Measurements from ENCODE around the gene ARHGAP10.

ARHGAP10 gene

DNA sequence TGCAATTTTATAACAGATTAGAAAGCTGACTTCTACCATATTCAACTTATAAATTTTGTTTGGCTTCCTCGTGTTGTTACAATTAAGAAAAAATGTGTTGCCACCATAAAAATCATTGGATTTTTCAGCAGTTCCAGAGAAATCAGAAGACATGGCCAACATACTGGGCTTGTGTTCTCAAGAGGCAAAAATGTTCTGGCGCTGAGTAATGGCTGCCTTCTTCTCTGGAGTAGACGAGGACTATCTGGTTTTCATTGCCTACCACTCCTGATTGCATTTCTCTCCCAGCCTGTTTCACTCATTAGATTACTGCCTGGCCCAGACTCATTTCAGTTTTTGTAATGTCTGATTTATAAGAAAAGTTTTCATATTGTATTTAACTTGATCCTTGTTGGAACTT, 122.3 kb downstream of the ARHGAP10 start:
- no peaks in the 10 kb centered on the region for H3K36me3 ChIP-seq (ENCODE audit: control insufficient read depth, insufficient read depth, low read length)
- H3K4me1 ChIP-seq (ENCODE audit: control insufficient read depth, insufficient read depth, low read length): no peaks in the 10 kb centered on the region
- H3K9ac ChIP-seq (ENCODE audit: low read length): no peak overlapping the region
- no peaks in the 10 kb centered on the region for H3K27me3 ChIP-seq (ENCODE audit: control insufficient read depth, insufficient read depth, low read length)
- no peak overlapping the region for H3K4me3 ChIP-seq (ENCODE audit: low read length)
- no peaks in the 10 kb centered on the region for H3K9me3 ChIP-seq (ENCODE audit: control insufficient read depth, low read length)

DNA sequence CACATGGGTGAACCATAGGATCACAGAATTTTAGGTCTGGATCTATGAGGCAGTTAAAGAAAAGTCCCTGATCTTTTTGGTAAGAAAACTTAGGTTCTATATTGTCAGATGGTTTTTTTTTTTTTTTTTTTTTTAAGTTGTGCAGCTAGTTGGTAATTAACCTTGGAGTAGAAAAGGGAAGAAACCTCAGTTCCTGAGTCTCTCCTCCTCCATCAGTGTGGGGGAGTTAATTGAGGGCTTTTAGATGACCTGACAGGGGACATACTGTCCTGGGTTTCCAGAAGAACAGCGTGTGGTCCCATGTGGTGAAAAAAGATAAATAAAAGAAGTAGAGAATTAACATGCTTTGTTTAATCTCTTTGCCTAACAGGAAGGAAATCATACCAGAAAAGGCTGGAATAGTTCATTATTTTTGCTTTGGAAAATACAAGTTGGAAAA, 123.7 kb downstream of the ARHGAP10 start:
- H3K9ac ChIP-seq (ENCODE audit: low read length): no peak overlapping the region
- no peaks in the 10 kb centered on the region for H3K36me3 ChIP-seq (ENCODE audit: control insufficient read depth, insufficient read depth, low read length)
- H3K27me3 ChIP-seq (ENCODE audit: control insufficient read depth, insufficient read depth, low read length): no peaks in the 10 kb centered on the region
- no peaks in the 10 kb centered on the region for H3K9me3 ChIP-seq (ENCODE audit: control insufficient read depth, low read length)
- H3K4me1 ChIP-seq (ENCODE audit: control insufficient read depth, insufficient read depth, low read length): no peaks in the 10 kb centered on the region
- no peak overlapping the region for H3K4me3 ChIP-seq (ENCODE audit: low read length)

DNA sequence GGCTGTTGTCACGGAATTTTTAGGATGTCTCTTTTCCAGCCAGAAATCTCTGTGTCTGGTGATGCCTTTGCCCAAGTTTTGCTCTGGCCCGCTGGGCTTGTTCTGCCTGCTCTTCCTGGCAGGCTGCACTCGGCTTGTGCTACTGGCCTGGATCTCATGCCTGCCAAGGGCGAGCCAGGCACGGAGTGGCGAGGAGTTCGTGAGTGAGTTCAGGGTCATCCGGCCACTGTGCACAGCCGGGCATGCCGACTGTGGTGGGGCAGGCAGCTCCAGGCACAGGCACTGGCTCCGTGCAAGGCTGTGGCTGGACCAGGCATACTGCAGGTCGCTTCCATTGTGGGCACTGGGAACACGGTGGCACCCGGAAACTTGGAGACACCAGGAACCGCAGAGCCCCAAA, 129.1 kb downstream of the ARHGAP10 start:
- H3K4me3 ChIP-seq (ENCODE audit: low read length): no peak overlapping the region
- H3K9me3 ChIP-seq (ENCODE audit: control insufficient read depth, low read length): no peaks in the 10 kb centered on the region
- H3K4me1 ChIP-seq (ENCODE audit: control insufficient read depth, insufficient read depth, low read length): no peaks in the 10 kb centered on the region
- H3K9ac ChIP-seq (ENCODE audit: low read length): no peak overlapping the region
- H3K27me3 ChIP-seq (ENCODE audit: control insufficient read depth, insufficient read depth, low read length): no peaks in the 10 kb centered on the region
- no peaks in the 10 kb centered on the region for H3K36me3 ChIP-seq (ENCODE audit: control insufficient read depth, insufficient read depth, low read length)

DNA sequence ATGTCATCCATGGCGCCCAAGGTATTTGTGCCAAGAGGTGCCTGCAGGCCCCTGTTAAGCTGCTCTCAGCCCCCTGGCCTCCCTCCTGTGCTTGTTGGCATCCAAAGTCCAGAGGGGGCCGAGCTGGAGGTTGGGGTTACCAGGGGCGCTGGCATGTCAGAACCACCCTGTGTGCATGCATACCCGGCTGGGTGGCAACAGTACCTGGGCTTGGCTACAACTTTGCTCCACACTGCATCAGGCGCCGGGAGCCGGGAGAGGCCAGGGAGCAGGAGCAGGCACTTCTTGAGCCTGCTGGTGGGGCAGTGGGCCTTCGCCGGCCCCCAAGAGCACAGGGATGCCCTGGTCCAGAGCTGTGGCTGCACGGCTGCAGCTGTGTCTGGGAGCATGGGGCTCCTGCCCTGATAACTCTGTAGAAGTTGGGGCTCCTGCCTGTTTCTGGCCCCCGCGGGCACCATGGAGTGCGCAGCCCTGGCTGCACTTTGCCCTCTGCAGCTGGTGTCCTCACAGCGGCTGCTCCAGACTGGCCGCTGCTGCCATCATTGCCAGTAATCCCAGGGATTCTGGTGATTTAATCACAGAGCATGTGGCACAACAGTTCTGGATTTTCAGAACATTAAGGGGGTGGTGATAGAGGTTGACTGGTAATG, 130.3 kb downstream of the ARHGAP10 start:
- Histone ChIP-seq H3K27me3 (ENCODE audit: control insufficient read depth, insufficient read depth, low read length) (no peaks in the 10 kb centered on the region), H3K4me3 (ENCODE audit: low read length) (no peak overlapping the region), H3K9ac (ENCODE audit: low read length) (no peak overlapping the region), H3K9me3 (ENCODE audit: control insufficient read depth, low read length) (no peaks in the 10 kb centered on the region), H3K4me1 (ENCODE audit: control insufficient read depth, insufficient read depth, low read length) (no peaks in the 10 kb centered on the region), H3K36me3 (ENCODE audit: control insufficient read depth, insufficient read depth, low read length) (no peaks in the 10 kb centered on the region)

DNA sequence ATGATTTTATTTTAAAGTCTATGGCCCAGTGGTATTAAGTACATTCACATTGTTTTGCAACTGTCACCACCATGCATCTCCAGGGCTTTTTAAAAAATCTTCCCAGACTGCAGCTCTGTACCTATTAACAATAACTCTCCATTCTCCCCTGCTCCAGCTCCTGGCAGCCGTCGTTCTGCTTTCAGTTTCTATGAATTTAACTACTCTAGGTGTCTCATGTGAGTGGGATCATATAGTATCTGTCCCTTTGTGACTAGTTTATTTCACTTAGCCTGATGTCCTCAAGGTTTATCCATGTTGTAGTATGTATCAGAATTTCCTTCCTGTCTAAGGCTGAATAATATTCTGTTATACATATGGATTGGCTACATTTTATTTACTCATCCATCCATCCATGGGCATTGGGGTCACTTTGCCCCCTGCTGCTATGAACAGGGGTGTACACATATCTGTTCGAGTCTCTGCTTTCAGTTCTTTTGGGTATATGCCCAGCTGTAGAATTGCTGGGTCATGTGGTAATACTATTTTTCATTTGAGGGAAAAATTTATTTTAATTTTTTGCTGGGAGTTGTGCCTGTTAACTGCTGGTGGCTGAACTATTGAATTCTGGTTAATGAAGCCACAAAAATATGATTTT, 131.3 kb downstream of the ARHGAP10 start:
- Histone ChIP-seq H3K9ac (ENCODE audit: low read length) (no peak overlapping the region), H3K9me3 (ENCODE audit: control insufficient read depth, low read length) (no peaks in the 10 kb centered on the region), H3K4me1 (ENCODE audit: control insufficient read depth, insufficient read depth, low read length) (no peaks in the 10 kb centered on the region), H3K4me3 (ENCODE audit: low read length) (no peak overlapping the region), H3K36me3 (ENCODE audit: control insufficient read depth, insufficient read depth, low read length) (no peaks in the 10 kb centered on the region), H3K27me3 (ENCODE audit: control insufficient read depth, insufficient read depth, low read length) (no peaks in the 10 kb centered on the region)

DNA sequence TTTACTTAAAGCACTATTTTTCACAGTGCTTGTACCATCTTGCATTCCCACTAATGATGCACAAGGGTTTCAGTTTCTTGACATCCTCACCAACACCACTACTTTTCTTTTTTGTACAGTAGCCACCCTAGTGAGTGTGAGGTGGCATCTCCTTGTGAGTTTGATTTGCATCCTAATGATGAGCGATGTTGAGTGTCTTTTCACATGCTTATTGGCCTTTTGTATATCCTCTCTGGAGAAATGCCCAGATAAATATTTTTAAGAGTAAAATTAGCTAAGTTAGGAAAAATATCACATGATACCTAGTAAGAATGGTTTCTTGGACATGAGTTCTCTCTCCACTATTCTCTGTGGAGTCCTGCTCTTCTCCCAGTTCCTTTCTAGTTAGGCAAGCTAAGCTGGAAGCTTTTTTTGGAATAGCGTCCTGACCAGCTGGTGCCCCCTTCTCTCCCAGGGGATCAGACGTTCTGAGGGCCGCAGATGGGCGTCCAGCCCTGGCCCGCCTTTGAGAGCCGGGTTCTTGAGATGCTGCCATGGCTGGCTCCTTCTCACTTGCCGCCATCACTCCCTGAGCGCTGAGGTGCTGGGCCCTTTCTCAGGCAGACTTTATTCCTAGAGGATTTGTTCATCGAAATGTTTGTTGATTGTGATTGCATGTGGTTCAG, 132.1 kb downstream of the ARHGAP10 start:
- Histone ChIP-seq H3K9ac (ENCODE audit: low read length) (no peak overlapping the region), H3K9me3 (ENCODE audit: control insufficient read depth, low read length) (no peaks in the 10 kb centered on the region), H3K4me1 (ENCODE audit: control insufficient read depth, insufficient read depth, low read length) (no peaks in the 10 kb centered on the region)

DNA sequence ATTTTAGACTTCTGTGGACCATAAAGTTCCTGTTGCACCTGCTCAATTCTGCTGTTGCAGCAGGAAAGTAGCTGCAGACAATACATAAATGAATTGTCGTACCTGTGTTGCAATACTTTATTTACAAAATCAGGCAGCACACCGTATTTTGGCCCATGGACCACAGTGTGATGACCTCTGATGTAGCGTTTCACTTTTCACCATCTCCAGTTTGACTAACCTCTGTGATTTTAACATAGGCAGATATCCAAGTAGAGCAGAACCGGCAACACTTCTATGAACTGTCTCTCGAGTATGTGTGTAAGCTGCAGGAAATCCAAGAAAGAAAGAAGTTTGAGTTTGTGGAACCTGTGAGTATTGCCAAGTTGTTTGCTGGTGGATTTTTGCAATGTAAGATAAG, 132.7 kb downstream of the ARHGAP10 start:
- Histone ChIP-seq H3K36me3 (ENCODE audit: control insufficient read depth, insufficient read depth, low read length) (no peaks in the 10 kb centered on the region), H3K9me3 (ENCODE audit: control insufficient read depth, low read length) (no peaks in the 10 kb centered on the region), H3K4me3 (ENCODE audit: low read length) (no peak overlapping the region), H3K27me3 (ENCODE audit: control insufficient read depth, insufficient read depth, low read length) (no peaks in the 10 kb centered on the region), H3K9ac (ENCODE audit: low read length) (no peak overlapping the region), H3K4me1 (ENCODE audit: control insufficient read depth, insufficient read depth, low read length) (no peaks in the 10 kb centered on the region)

More for the DNA sequence above, 132.1 kb downstream of the ARHGAP10 start:
- Histone ChIP-seq H3K36me3 (ENCODE audit: control insufficient read depth, insufficient read depth, low read length) (no peaks in the 10 kb centered on the region), H3K4me3 (ENCODE audit: low read length) (no peak overlapping the region), H3K27me3 (ENCODE audit: control insufficient read depth, insufficient read depth, low read length) (no peaks in the 10 kb centered on the region)

DNA sequence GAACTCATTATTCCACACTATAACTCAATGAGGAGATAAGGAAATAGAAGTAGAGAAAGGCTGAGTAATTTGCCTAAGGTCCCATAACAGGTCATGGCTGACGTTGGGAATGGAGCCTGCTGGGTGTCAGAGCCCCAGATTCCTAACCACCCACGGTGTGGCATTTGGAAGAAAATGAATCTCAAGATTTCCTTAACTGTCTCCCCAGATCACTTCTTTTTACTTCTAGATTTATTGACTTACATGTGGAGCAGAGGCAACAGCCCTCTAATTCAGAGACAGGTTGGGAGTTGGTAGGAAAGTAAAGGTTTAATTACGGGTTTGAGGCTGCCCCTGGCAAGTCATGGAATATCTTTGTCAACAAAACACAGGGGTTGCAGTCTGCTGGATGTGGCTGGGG, 134.0 kb downstream of the ARHGAP10 start:
- no peaks in the 10 kb centered on the region for H3K4me1 ChIP-seq (ENCODE audit: control insufficient read depth, insufficient read depth, low read length)
- H3K9ac ChIP-seq (ENCODE audit: low read length): no peak overlapping the region
- H3K36me3 ChIP-seq (ENCODE audit: control insufficient read depth, insufficient read depth, low read length): no peaks in the 10 kb centered on the region
- H3K4me3 ChIP-seq (ENCODE audit: low read length): no peak overlapping the region
- H3K9me3 ChIP-seq (ENCODE audit: control insufficient read depth, low read length): no peaks in the 10 kb centered on the region
- no peaks in the 10 kb centered on the region for H3K27me3 ChIP-seq (ENCODE audit: control insufficient read depth, insufficient read depth, low read length)

DNA sequence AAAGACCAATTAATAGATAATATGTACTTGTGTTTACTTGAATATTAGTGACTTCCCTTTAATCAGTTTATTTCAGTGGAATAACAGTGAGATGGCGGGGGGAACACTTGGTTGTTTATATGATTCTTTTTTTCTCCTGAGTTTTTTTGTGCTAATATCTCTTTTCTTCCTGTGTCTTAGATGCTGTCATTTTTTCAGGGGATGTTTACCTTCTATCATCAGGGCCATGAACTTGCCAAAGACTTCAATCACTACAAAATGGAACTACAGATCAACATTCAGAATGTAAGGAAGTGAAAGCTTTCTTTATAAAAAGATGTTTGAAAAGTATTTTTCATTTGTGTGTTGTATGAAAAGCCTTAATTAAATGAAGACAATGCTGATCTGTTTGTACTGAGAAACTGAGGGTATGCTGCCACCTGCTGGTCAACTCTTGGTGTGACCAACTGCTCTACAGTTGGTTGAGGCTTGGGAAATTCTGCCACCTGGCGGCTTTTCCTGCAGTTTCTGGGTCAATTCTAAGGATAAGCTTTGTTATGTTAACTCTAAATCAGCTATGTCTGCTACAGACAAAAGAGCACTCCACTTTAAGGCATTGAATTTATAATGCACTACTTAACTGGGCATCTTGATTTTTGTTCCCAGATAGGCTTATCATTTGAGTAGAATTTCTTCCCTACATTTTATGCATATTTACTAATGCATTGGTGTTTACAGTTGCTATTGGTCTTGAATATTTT, 134.8 kb downstream of the ARHGAP10 start:
- Histone ChIP-seq H3K27me3 (ENCODE audit: control insufficient read depth, insufficient read depth, low read length) (no peaks in the 10 kb centered on the region), H3K36me3 (ENCODE audit: control insufficient read depth, insufficient read depth, low read length) (no peaks in the 10 kb centered on the region), H3K9ac (ENCODE audit: low read length) (no peak overlapping the region), H3K4me3 (ENCODE audit: low read length) (no peak overlapping the region), H3K9me3 (ENCODE audit: control insufficient read depth, low read length) (no peaks in the 10 kb centered on the region), H3K4me1 (ENCODE audit: control insufficient read depth, insufficient read depth, low read length) (no peaks in the 10 kb centered on the region)

DNA sequence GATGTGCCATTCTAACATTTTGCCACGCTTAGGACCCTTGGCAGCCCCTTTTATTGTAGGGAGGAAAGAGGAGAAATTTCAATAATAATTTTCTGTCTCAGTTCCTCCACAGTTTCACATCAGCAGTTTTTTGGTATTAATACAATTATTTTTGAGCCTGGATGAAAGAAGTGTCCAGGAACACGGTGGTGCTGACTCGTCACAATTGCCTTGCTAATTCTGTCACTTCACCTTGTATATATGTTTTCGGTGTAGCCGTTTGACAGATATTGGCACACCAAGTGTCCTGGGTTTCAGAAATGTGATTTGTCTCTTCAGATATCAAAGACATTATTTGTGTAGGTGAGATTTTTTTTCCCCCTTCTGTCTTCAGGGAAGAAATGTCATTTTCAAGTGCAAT, 142.2 kb downstream of the ARHGAP10 start:
- no peaks in the 10 kb centered on the region for H3K27me3 ChIP-seq (ENCODE audit: control insufficient read depth, insufficient read depth, low read length)
- H3K36me3 ChIP-seq (ENCODE audit: control insufficient read depth, insufficient read depth, low read length): no peaks in the 10 kb centered on the region
- no peak overlapping the region for H3K9ac ChIP-seq (ENCODE audit: low read length)
- no peaks in the 10 kb centered on the region for H3K9me3 ChIP-seq (ENCODE audit: control insufficient read depth, low read length)
- no peak overlapping the region for H3K4me3 ChIP-seq (ENCODE audit: low read length)
- H3K4me1 ChIP-seq (ENCODE audit: control insufficient read depth, insufficient read depth, low read length): no peaks in the 10 kb centered on the region

DNA sequence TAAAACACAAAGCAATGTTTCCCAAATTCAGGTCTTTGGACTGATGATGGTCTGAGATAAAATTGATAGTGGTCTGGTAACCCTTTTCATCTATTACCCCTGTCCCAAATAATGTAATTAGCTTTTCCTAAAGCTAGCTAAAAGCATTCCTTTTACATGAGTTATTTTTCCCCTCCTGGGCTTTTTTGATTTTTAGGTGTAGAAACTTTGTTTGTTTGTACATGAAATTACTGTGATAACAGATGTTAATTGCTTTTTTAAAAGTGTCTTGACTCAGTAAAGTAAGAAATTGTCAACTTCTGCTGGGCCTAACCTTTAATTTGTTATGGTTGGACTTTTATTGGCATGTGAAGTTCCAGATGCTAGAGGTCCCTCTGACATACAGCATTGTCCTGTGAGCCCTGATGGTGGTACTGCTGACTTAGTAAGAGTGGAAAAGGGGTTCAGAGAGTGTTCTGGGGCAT, 145.5 kb downstream of the ARHGAP10 start:
- no peak overlapping the region for H3K9ac ChIP-seq (ENCODE audit: low read length)
- no peaks in the 10 kb centered on the region for H3K4me1 ChIP-seq (ENCODE audit: control insufficient read depth, insufficient read depth, low read length)
- H3K4me3 ChIP-seq (ENCODE audit: low read length): no peak overlapping the region
- H3K36me3 ChIP-seq (ENCODE audit: control insufficient read depth, insufficient read depth, low read length): no peaks in the 10 kb centered on the region
- H3K9me3 ChIP-seq (ENCODE audit: control insufficient read depth, low read length): no peaks in the 10 kb centered on the region
- H3K27me3 ChIP-seq (ENCODE audit: control insufficient read depth, insufficient read depth, low read length): no peaks in the 10 kb centered on the region

DNA sequence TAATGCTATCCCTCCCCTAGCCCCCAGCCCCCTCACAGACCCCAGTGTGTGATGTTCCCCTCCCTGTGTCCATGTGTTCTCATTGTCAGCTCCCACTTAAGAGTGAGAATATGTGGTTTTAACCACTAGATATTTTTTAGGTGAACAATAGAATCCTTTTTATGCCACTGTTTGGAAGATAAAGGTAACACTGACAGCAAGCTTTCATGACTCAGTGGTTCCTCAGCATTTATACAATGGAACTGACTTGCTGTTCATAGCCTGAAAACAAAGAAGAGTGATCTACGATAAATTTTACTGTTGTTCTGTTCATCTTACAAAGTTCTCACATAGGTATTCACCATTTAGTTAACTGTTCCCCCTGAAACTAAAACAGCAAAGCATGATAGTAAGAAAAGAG, 147.8 kb downstream of the ARHGAP10 start:
- H3K9me3 ChIP-seq (ENCODE audit: control insufficient read depth, low read length): no peaks in the 10 kb centered on the region
- H3K36me3 ChIP-seq (ENCODE audit: control insufficient read depth, insufficient read depth, low read length): peaks cover 5% of the 10 kb centered on the region
- no peak overlapping the region for H3K4me3 ChIP-seq (ENCODE audit: low read length)
- H3K4me1 ChIP-seq (ENCODE audit: control insufficient read depth, insufficient read depth, low read length): no peaks in the 10 kb centered on the region
- no peak overlapping the region for H3K9ac ChIP-seq (ENCODE audit: low read length)
- H3K27me3 ChIP-seq (ENCODE audit: control insufficient read depth, insufficient read depth, low read length): no peaks in the 10 kb centered on the region
